WERI-Rb-1 (cell line): Measurements from ENCODE around the gene AHCY.

Source experiments
- DNase-seq: peaks from one replicate; pipeline ENCODE4 v3.0.0-alpha.2; 2020
- H3K27ac ChIP-seq: fragments of 250-450 bp; sonication (Bioruptor Pico); 2 replicates; pipeline ENCODE4 v1.5.1; 2020; ENCODE audit warnings: mild to moderate bottlenecking, moderate library complexity
- H3K27me3 ChIP-seq: fragments of 250-450 bp; sonication (Bioruptor Pico); 2 replicates; pipeline ENCODE4 v1.5.1; 2021; ENCODE audit warnings: mild to moderate bottlenecking, low read depth, moderate library complexity; ENCODE audit not compliant: insufficient read depth, severe bottlenecking
- H3K36me3 ChIP-seq: fragments of 250-450 bp; sonication (Bioruptor Pico); 2 replicates; pipeline ENCODE4 v1.5.1; 2020; ENCODE audit warnings: mild to moderate bottlenecking, moderate library complexity
- H3K4me3 ChIP-seq: 2 replicates; pipeline ENCODE4 v1.5.1; 2011; ENCODE audit warnings: low read depth, mild to moderate bottlenecking, control low read depth, low read length
- H3K9me3 ChIP-seq: fragments of 250-450 bp; sonication (Bioruptor Pico); 2 replicates; pipeline ENCODE4 v1.5.1; 2021; ENCODE audit warnings: mild to moderate bottlenecking, moderate library complexity; ENCODE audit not compliant: severe bottlenecking
- CTCF ChIP-seq: IDR thresholded peaks from 2 replicates; pipeline ENCODE4 v1.5.1; 2011; ENCODE audit warnings: low read depth, mild to moderate bottlenecking, control low read depth, inconsistent platforms, low read length

AHCY gene

GRCh38 chr20:34324541-34324940 lies 21.4 kb upstream of the AHCY start:
- H3K27ac ChIP-seq = no peak overlapping the region
- H3K9me3 ChIP-seq = no peaks in the 10 kb centered on the region
- DNase-seq = no peak
- no peaks in the 10 kb centered on the region for H3K27me3 ChIP-seq
- no peak overlapping the region for H3K4me3 ChIP-seq
- H3K36me3 ChIP-seq = no peaks in the 10 kb centered on the region
- TF ChIP-seq CTCF = no peak

- no peaks in the 10 kb centered on the region for H3K36me3 ChIP-seq
- H3K9me3 ChIP-seq = no peaks in the 10 kb centered on the region
- DNase-seq = no peak
- H3K27me3 ChIP-seq = no peaks in the 10 kb centered on the region
- no peak overlapping the region for H3K4me3 ChIP-seq
- H3K27ac ChIP-seq = no peak overlapping the region
- TF ChIP-seq CTCF = no peak
Measured at GRCh38 chr20:34322267-34323105, 19.3 kb upstream of the AHCY start.

GRCh38 chr20:34320861-34321260 lies 17.7 kb upstream of the AHCY start:
- no peak overlapping the region for H3K27ac ChIP-seq
- no peak for TF ChIP-seq CTCF
- H3K4me3 ChIP-seq = no peak overlapping the region
- H3K9me3 ChIP-seq = no peaks in the 10 kb centered on the region
- H3K27me3 ChIP-seq = no peaks in the 10 kb centered on the region
- no peaks in the 10 kb centered on the region for H3K36me3 ChIP-seq
- DNase-seq = no peak

GRCh38 chr20:34318609-34319443 lies 15.7 kb upstream of the AHCY start:
- no peak for TF ChIP-seq CTCF
- H3K27ac ChIP-seq = no peak overlapping the region
- H3K27me3 ChIP-seq = no peaks in the 10 kb centered on the region

GRCh38 chr20:34316196-34316814 lies 13.2 kb upstream of the AHCY start:
- H3K9me3 ChIP-seq = no peaks in the 10 kb centered on the region
- H3K36me3 ChIP-seq = no peaks in the 10 kb centered on the region
- no peak for TF ChIP-seq CTCF
- H3K27me3 ChIP-seq = no peaks in the 10 kb centered on the region
- H3K27ac ChIP-seq = no peak overlapping the region
- no peak overlapping the region for H3K4me3 ChIP-seq
- no peak for DNase-seq

More at GRCh38 chr20:34318609-34319443, 15.7 kb upstream of the AHCY start:
- H3K36me3 ChIP-seq = no peaks in the 10 kb centered on the region
- no peak for DNase-seq
- no peaks in the 10 kb centered on the region for H3K9me3 ChIP-seq
- no peak overlapping the region for H3K4me3 ChIP-seq
